Coronary artery (tissue), 2 donors: ENCODE results near the gene CLEC10A.
A peak's percentile ranks its signal among the peaks of the same experiment; 100 is the strongest.

ENCODE experiments used
- DNase-seq: peaks from one replicate; pipeline ENCODE4 v3.0.0-alpha.2; 2017; ENCODE audit warnings: low spot score
- H3K27ac ChIP-seq, 2 donors: fragments of 200-600 bp; sonication (generic); one replicate each; pipeline ENCODE4 v1.5.1; 2016 to 2019
- H3K4me3 ChIP-seq: fragments of 200-600 bp; sonication (generic); 2 replicates; pipeline ENCODE4 v1.5.1; 2016; ENCODE audit warnings: mild to moderate bottlenecking, moderate library complexity
- CTCF ChIP-seq: fragments of 200-600 bp; sonication (generic); IDR thresholded peaks from one replicate; pipeline ENCODE4 v1.5.1; 2019; ENCODE audit warnings: antibody characterized with exemption

Gene CLEC10A

GRCh38 chr17:7120123-7120522 is 40.1 kb upstream of the CLEC10A start:
- no peak for TF ChIP-seq CTCF
- no peak for DNase-seq
- H3K27ac ChIP-seq, result no peak overlapping the region
- no peak overlapping the region for H3K4me3 ChIP-seq

GRCh38 chr17:7119314-7119713 is 39.3 kb upstream of the CLEC10A start:
- Histone ChIP-seq H3K4me3 (no peak overlapping the region), H3K27ac (no peak overlapping the region)
- DNase-seq, result no peak
- TF ChIP-seq CTCF, result no peak

GRCh38 chr17:7114875-7115614 is 35.0 kb upstream of the CLEC10A start:
- no peak for TF ChIP-seq CTCF
- Histone ChIP-seq H3K27ac (peak overlapping the region in 1 of 2 donors; percentile 58), H3K4me3 (no peak overlapping the region)
- DNase-seq, result no peak

- H3K27ac ChIP-seq, result peak within 1 kb of the TSS in 1 of 2 donors; percentile 58
- H3K4me3 ChIP-seq, result no peak within 1 kb of the TSS
- no peak for DNase-seq
- no peak for TF ChIP-seq CTCF
These were observed 34.3 kb upstream of the CLEC10A start, which contains the start of gene ASGR2 for GRCh38 chr17:7114241-7114874. TSS of gene ASGR2 (minus strand) at chr17:7114822. CDS start at chr17:7114240, 582 bp downstream.

- TF ChIP-seq CTCF, result no peak
- no peak overlapping the region for H3K4me3 ChIP-seq
- no peak for DNase-seq
- H3K27ac ChIP-seq, result no peak overlapping the region
These were observed 33.4 kb upstream of the CLEC10A start for GRCh38 chr17:7113273-7114071.

- Histone ChIP-seq H3K4me3 (no peak overlapping the region), H3K27ac (no peak overlapping the region)
- DNase-seq, result no peak
- no peak for TF ChIP-seq CTCF
These were observed 32.6 kb upstream of the CLEC10A start for GRCh38 chr17:7112510-7113108.
